ENCODE measurements around the gene RAB5B. TPM values are rescaled to one million over a fixed set of nuclear protein-coding genes. Genes with fewer than 3 reads are reported as not detected.

Gene RAB5B
- total RNA-seq, 1 experiment from 2014 or later: 48.4 TPM

GRCh38 chr12:55993230-55993853, 19.5 kb downstream of the RAB5B start:
- H2BK20ac ChIP-seq (ENCODE audit: low read depth, low read length, poor library complexity, severe bottlenecking): no peak overlapping the region
- DNase-seq: no peak
- no peak overlapping the region for H3K14ac ChIP-seq (ENCODE audit: insufficient read depth, low read length)
- H3K79me1 ChIP-seq (ENCODE audit: insufficient read depth, low read depth, low read length, poor library complexity, severe bottlenecking): no peaks in the 10 kb centered on the region
- no peak overlapping the region for H2BK12ac ChIP-seq (ENCODE audit: insufficient read length, low read depth, low read length)
- H2BK15ac ChIP-seq (ENCODE audit: low read depth, low read length): no peak overlapping the region
- no peak overlapping the region for H4K5ac ChIP-seq (ENCODE audit: insufficient read length, low read depth, low read length)
- WGBS (ENCODE audit: extremely low coverage, insufficient read length, low lambda C conversion rate): no CpG with 5 or more reads among the region's 4 CpGs
- no peak overlapping the region for H2AK5ac ChIP-seq (ENCODE audit: insufficient read length, low read length)
- no peak overlapping the region for H3K4me2 ChIP-seq (ENCODE audit: insufficient read depth, insufficient read length, low read length)
- Mint-ChIP-seq H3K4me1 (peaks cover 5 to 6% of the 10 kb centered on the region in 2 experiments; a peak in 3 of 4 replicates), H3K4me3 (no peak overlapping the region), H3K27me3 (ENCODE audit: low read depth) (no peaks in the 10 kb centered on the region), H3K9me3 (no peaks in the 10 kb centered on the region), H3K27ac (no peak overlapping the region; a peak in 1 of 7 replicates), H3K36me3 (ENCODE audit: insufficient read depth in 1 of 3, low read depth in 3 of 3) (peaks cover 44 to 61% (median 56%) of the 10 kb centered on the region in 3 experiments; a peak in 6 of 7 replicates)
- no peak overlapping the region for H3K4ac ChIP-seq (ENCODE audit: low read depth, low read length)
- H4K20me1 ChIP-seq (ENCODE audit: control insufficient read depth, insufficient read depth, insufficient read length): no peaks in the 10 kb centered on the region
- H3K23me2 ChIP-seq (ENCODE audit: insufficient read length, low read depth, low read length, poor library complexity, severe bottlenecking): peaks cover 8% of the 10 kb centered on the region
- H2BK5ac ChIP-seq (ENCODE audit: insufficient read length, low read length): no peak overlapping the region
- no peak overlapping the region for H4K91ac ChIP-seq (ENCODE audit: insufficient read length, low read depth, low read length)
- H3K9ac ChIP-seq (ENCODE audit: extremely low read depth, insufficient read length, low read length): no peak overlapping the region
- H2AFZ ChIP-seq (ENCODE audit: low read length): no peak overlapping the region
- no peak overlapping the region for H2BK120ac ChIP-seq (ENCODE audit: low read depth, low read length, poor library complexity, severe bottlenecking)
- no peaks in the 10 kb centered on the region for H3K27me3 ChIP-seq (ENCODE audit: insufficient read depth, low read length)
- no peak overlapping the region for H4K8ac ChIP-seq (replicated peaks; ENCODE audit: insufficient read length, low read depth, low read length)
- no peak overlapping the region for H3K23ac ChIP-seq (ENCODE audit: insufficient read length, low read depth, low read length)
- H3K79me2 ChIP-seq (ENCODE audit: insufficient read depth, low read length): no peaks in the 10 kb centered on the region
- H3K18ac ChIP-seq (ENCODE audit: insufficient read length, low read depth, low read length): no peak overlapping the region
- H3K27ac ChIP-seq (ENCODE audit: insufficient read length, low read depth, low read length): no peak overlapping the region
- H3K4me1 ChIP-seq (ENCODE audit: insufficient read depth, low read length): no peaks in the 10 kb centered on the region
- no peaks in the 10 kb centered on the region for H3K9me3 ChIP-seq (ENCODE audit: control insufficient read depth, low read depth, low read length)
- no peak overlapping the region for H3T11ph ChIP-seq (ENCODE audit: low read length)
- no peak overlapping the region for H3K56ac ChIP-seq (ENCODE audit: insufficient read length, low read depth, low read length)
- TF ChIP-seq CTCF (conservative IDR thresholded peaks at IDR 0.05): no peak
